GM08714 (cell line): ENCODE data around the gene TMED9.

Source experiments
- H3K4me3 ChIP-seq: fragments of 200-500 bp; sonication (Bioruptor generic); 2 replicates; pipeline ENCODE4 v1.5.1; 2014; ENCODE audit warnings: mild to moderate bottlenecking, low read length, inconsistent platforms
- ZNF274 ChIP-seq: IDR thresholded peaks from 2 replicates; pipeline ENCODE4 v1.6.1; 2012; ENCODE audit warnings: mild to moderate bottlenecking, low read depth, low read length

Gene TMED9

GRCh38 chr5:177595991-177596774, 4.2 kb downstream of the TMED9 start:
- H3K4me3 ChIP-seq = no peak overlapping the region
- TF ChIP-seq ZNF274 = no peak

- TF ChIP-seq ZNF274 = no peak
- no peak overlapping the region for H3K4me3 ChIP-seq
These were observed 4.8 kb downstream of the TMED9 start for GRCh38 chr5:177596775-177597238.

- H3K4me3 ChIP-seq = no peak overlapping the region
- TF ChIP-seq ZNF274 = no peak
These were observed 6.5 kb downstream of the TMED9 start for GRCh38 chr5:177598477-177598876.

- TF ChIP-seq ZNF274 = no peak
- peak within 1 kb of the TSS; percentile 80 for H3K4me3 ChIP-seq
These were observed 7.9 kb downstream of the TMED9 start, which contains the start of gene B4GALT7 for GRCh38 chr5:177599731-177600507. TSS of gene B4GALT7 (plus strand) at chr5:177600132. CDS start at chr5:177600211, 79 bp downstream.

- TF ChIP-seq ZNF274 = no peak
- peak overlapping the region; percentile 70 for H3K4me3 ChIP-seq
These were observed 8.6 kb downstream of the TMED9 start for GRCh38 chr5:177600508-177601018.

- no peak for TF ChIP-seq ZNF274
- H3K4me3 ChIP-seq = peak overlapping the region; percentile 70; the same call in 1 of the 2 replicates
These were observed 9.1 kb downstream of the TMED9 start for GRCh38 chr5:177601126-177601525.

GRCh38 chr5:177601577-177602457, 9.8 kb downstream of the TMED9 start:
- TF ChIP-seq ZNF274 = no peak
- H3K4me3 ChIP-seq = no peak overlapping the region

GRCh38 chr5:177602458-177602830, 10.4 kb downstream of the TMED9 start:
- no peak for TF ChIP-seq ZNF274
- no peak overlapping the region for H3K4me3 ChIP-seq

- no peak for TF ChIP-seq ZNF274
- H3K4me3 ChIP-seq = no peak overlapping the region
These were observed 11.6 kb downstream of the TMED9 start for GRCh38 chr5:177603631-177604030.

- TF ChIP-seq ZNF274 = no peak
- no peak overlapping the region for H3K4me3 ChIP-seq
These were observed 12.1 kb downstream of the TMED9 start for GRCh38 chr5:177604116-177604521.

- no peak for TF ChIP-seq ZNF274
- H3K4me3 ChIP-seq = no peak overlapping the region
These were observed 12.7 kb downstream of the TMED9 start for GRCh38 chr5:177604656-177605055.

- H3K4me3 ChIP-seq = no peak overlapping the region
- TF ChIP-seq ZNF274 = no peak
These were observed 13.1 kb downstream of the TMED9 start for GRCh38 chr5:177605078-177605477.

GRCh38 chr5:177605667-177606066, 13.7 kb downstream of the TMED9 start:
- H3K4me3 ChIP-seq = no peak overlapping the region
- no peak for TF ChIP-seq ZNF274
